ENCODE data around the gene PITX3.

DNA sequence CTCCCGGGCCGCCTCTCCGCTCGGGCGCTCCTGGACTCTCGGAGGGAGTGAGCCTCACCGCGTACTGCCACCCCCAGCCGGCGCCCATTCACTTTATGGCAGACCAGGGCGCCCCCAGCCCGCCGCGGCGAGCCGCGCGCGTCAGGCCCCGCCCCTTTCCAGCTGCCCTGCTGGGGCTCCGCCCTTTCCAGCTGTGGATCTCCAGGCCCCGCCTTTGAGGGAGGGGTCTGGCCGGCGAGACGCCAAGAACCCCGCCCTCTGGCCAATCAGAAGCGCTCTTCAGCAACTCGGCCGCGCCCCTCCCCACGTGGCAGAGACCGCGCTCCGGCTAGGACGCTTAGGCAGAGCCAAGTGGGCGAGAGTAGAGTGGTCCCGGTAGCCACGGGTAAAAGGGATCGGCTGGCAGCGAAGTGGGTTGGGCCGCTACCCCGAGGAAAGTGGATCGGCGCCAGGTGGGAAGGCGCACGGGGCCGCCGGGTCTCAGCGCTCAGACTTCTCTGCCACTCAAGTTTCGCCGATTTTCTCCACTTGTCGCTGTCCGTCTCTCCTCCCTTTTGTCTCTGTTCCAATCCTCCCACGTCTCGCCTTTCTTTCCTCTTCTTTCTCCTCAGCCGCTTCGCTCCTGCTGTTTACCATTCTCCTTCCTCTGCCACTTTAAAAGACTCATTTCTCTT is at the start of gene PITX3:
- TF ChIP-seq CTCF (IDR thresholded peaks at IDR 0.05; ENCODE audit: low read length) (no peak), EZH2 (IDR thresholded peaks at IDR 0.05; ENCODE audit: borderline replicate concordance, low read length) (no peak)
